ENCODE results near the gene JARID2. TPM values are rescaled to one million over a fixed set of nuclear protein-coding genes. Genes with fewer than 3 reads are reported as not detected.

JARID2 gene
- total and polyA plus RNA-seq, 9 of the 15 experiments (the other 6 are each of a cell fraction or from before 2014, with no cell fraction given), result 5.0 to 29.0 (median 15.6) TPM

DNA sequence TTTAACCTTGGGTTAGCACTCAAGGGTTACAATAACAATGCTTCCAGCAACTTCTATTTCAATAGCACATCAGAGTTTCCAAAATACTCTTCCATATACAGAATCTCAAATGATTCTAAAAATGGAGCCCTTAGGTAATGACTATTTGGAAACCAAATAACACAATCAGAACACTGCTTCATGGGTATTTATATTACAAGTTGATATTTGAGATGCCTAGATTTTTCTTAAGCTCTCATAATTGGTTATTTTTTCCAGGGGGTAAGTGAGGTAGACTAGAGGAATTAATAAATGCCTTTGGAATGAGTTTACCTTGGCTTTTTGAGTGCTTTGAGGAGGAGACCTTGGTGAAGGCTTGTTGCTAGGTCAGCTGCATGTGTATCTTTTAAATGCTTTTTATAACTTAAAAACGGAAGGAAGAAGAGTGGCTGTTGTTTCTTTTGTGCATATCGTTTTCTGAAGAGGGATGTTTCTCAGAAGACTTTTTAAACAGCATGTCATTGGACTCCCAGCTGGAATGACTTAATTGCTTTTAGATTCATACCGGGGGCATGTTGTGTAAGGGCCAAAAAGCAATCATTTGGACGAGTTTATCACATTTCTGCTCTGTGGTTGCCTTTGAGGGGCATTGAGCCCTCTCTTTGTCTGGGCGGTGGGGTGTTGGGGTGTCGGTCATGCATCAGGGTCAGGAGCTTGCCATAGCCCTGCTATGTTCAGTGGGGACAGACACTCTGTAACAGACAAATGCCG is 230.9 kb downstream of the JARID2 start (continued):
- TF ChIP-seq, protein P1, sequence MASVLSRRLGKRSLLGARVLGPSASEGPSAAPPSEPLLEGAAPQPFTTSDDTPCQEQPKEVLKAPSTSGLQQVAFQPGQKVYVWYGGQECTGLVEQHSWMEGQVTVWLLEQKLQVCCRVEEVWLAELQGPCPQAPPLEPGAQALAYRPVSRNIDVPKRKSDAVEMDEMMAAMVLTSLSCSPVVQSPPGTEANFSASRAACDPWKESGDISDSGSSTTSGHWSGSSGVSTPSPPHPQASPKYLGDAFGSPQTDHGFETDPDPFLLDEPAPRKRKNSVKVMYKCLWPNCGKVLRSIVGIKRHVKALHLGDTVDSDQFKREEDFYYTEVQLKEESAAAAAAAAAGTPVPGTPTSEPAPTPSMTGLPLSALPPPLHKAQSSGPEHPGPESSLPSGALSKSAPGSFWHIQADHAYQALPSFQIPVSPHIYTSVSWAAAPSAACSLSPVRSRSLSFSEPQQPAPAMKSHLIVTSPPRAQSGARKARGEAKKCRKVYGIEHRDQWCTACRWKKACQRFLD (CRISPR knock-in tag; IDR thresholded peaks at IDR 0.05), result no peak
- no peak for TF ChIP-seq GABPB1 (CRISPR knock-in tag; IDR thresholded peaks at IDR 0.05)
- no peak for TF ChIP-seq ZNF12 (CRISPR knock-in tag; IDR thresholded peaks at IDR 0.05)
- TF ChIP-seq, protein P2, sequence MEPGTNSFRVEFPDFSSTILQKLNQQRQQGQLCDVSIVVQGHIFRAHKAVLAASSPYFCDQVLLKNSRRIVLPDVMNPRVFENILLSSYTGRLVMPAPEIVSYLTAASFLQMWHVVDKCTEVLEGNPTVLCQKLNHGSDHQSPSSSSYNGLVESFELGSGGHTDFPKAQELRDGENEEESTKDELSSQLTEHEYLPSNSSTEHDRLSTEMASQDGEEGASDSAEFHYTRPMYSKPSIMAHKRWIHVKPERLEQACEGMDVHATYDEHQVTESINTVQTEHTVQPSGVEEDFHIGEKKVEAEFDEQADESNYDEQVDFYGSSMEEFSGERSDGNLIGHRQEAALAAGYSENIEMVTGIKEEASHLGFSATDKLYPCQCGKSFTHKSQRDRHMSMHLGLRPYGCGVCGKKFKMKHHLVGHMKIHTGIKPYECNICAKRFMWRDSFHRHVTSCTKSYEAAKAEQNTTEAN (CRISPR knock-in tag; IDR thresholded peaks at IDR 0.05), result no peak

GRCh38 chr6:15477746-15478145 is 231.9 kb downstream of the JARID2 start:
- BruUV-seq (replicated peaks), result no TSS peak
- in situ Hi-C loops (cut with MboI), result no loop called here
- TF ChIP-seq ZNF740 (CRISPR knock-in tag; IDR thresholded peaks at IDR 0.05) (no peak), ZNF740 (tag; IDR thresholded peaks at IDR 0.05) (no peak), TEAD2 (tag; IDR thresholded peaks at IDR 0.05) (no peak), NONO (IDR thresholded peaks at IDR 0.05; ENCODE audit: low read depth in 2 of 2, low read length in 1 of 2) (no peak), IRF2 (CRISPR knock-in tag; IDR thresholded peaks at IDR 0.05) (no peak), ZNF121 (CRISPR knock-in tag; conservative IDR thresholded peaks at IDR 0.05) (no peak), ATF3 (IDR thresholded peaks at IDR 0.05) (0 out of 2 replicates have a peak, but pooled peaks have one; percentile 11), ATF3 (CRISPR knock-in tag; conservative IDR thresholded peaks at IDR 0.05) (no peak)

More at GRCh38 chr6:15477746-15478145, 231.9 kb downstream of the JARID2 start:
- no peaks in the 10 kb centered on the region for H3K27me3 ChIP-seq (ENCODE audit: control insufficient read depth in 2 of 2, insufficient read depth in 2 of 2, low read length in 2 of 2)
- no peaks in the 10 kb centered on the region for H3K9me3 ChIP-seq (replicated peaks; ENCODE audit: control insufficient read depth, insufficient read depth, low read depth, low read length)
- ChIA-PET CTCF (ENCODE audit: low intra/inter-chr PET ratio) (no interaction called here), POLR2A (no interaction called here)
- ATAC-seq (no peak), FAIRE-seq (no peak), DNase-seq (ENCODE audit: extremely low read depth in 1 of 4, low spot score in 3 of 4) (no peak)
- H3K9ac ChIP-seq (ENCODE audit: insufficient read depth in 1 of 2, low read depth in 2 of 2, low read length in 2 of 2), result no peak overlapping the region
- intact Hi-C loops (cut with micrococcal nuclease), result no loop called here
- H3K27ac ChIP-seq (ENCODE audit: extremely low read depth, low read depth, low read length), result no peak overlapping the region
- peaks cover 8% of the 10 kb centered on the region; the same call in 1 of the 2 replicates for H4K20me1 ChIP-seq (replicated peaks; ENCODE audit: control insufficient read depth, insufficient read depth, low read length)
- peaks cover 27% of the 10 kb centered on the region for H3K36me3 ChIP-seq (ENCODE audit: control insufficient read depth, insufficient read depth, low read length)
- no peak overlapping the region for H3K4me2 ChIP-seq (ENCODE audit: insufficient read depth, low read length)
- WGBS (ENCODE audit: insufficient coverage, low coverage, missing lambda C conversion rate), result 49% methylated on average over 5 of the region's 5 CpGs
- no peaks in the 10 kb centered on the region for H3K9me1 ChIP-seq (ENCODE audit: control insufficient read depth, insufficient read depth, low read length)
- H3K4me1 ChIP-seq (replicated peaks in 1 of 2; ENCODE audit: control insufficient read depth in 2 of 2, insufficient read depth in 2 of 2, low read length in 2 of 2), result peaks cover 3 to 14% of the 10 kb centered on the region in 2 experiments; a peak in 3 of 5 replicates
- no peak overlapping the region for H3K4me3 ChIP-seq
- H2AFZ ChIP-seq (ENCODE audit: low read depth, low read length), result no peak overlapping the region
- H3K79me2 ChIP-seq (ENCODE audit: control insufficient read depth, insufficient read depth, low read length), result peaks cover 14% of the 10 kb centered on the region

Data from K562 (cell line).